ENCODE results near the gene SPEG.

DNA sequence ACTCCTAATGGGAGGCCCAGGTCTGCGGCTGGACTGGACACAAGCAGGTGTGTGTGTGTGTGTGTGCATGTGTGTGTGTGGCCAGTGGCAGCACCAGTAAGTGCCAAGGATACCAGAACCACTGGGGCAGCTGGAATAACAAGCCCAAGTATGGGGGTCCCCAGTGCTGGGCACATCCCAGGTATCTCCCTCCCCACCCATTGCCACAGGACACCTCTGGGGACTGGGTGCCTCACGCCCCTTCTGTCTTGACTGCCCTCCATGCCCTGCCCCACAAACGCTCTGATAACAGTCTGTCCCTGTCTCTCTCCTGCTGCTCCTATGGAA lies 9.0 kb downstream of the SPEG start:
- TF ChIP-seq CTCF (IDR thresholded peaks at IDR 0.05; ENCODE audit: insufficient read depth, low read length) (no peak), REST (IDR thresholded peaks at IDR 0.05; ENCODE audit: insufficient replicate concordance, low read depth) (no peak), GABPA (IDR thresholded peaks at IDR 0.05; ENCODE audit: low read depth) (no peak)
